B cell (primary cell): Measurements from ENCODE around the gene CPSF4L.
"Not testable (repeated sequence)": the region's sequence is repeated elsewhere in the genome, so short reads cannot be mapped to it uniquely, and the experiment has no call there.

Experiments used
- EZH2 ChIP-seq: IDR thresholded peaks from 2 replicates; pipeline ENCODE4 v1.6.1; 2012; ENCODE audit warnings: borderline replicate concordance, low read depth, mild to moderate bottlenecking, moderate library complexity, low read length; ENCODE audit not compliant: insufficient read depth, poor library complexity, severe bottlenecking
- TF ChIP-seq, protein P1 (sequence below): fragments of 200-600 bp; IDR thresholded peaks from one replicate; pipeline ENCODE4 v1.8.0; 2022; ENCODE audit warnings: antibody characterized with exemption, mild to moderate bottlenecking

DNA sequence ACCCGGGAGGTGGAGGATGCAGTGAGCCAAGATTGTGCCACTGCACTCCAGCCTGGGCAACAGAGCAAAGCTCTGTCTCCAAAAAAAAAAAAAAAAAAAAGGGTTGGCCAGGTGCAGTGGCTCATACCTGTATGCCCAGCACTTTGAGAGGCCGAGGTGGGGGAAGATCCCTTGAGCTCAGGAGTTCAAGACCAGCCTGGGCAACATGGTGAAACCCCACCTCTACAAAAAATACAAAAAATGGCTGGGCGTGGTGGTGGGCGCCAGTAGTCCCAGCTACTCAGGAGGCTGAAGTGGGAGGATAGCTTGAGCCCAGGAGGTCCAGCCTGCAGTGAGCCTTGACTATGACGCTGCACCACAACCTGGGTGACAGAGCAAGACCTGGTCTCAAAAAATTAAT is 47.3 kb upstream of the CPSF4L start:
- TF ChIP-seq, protein P1, sequence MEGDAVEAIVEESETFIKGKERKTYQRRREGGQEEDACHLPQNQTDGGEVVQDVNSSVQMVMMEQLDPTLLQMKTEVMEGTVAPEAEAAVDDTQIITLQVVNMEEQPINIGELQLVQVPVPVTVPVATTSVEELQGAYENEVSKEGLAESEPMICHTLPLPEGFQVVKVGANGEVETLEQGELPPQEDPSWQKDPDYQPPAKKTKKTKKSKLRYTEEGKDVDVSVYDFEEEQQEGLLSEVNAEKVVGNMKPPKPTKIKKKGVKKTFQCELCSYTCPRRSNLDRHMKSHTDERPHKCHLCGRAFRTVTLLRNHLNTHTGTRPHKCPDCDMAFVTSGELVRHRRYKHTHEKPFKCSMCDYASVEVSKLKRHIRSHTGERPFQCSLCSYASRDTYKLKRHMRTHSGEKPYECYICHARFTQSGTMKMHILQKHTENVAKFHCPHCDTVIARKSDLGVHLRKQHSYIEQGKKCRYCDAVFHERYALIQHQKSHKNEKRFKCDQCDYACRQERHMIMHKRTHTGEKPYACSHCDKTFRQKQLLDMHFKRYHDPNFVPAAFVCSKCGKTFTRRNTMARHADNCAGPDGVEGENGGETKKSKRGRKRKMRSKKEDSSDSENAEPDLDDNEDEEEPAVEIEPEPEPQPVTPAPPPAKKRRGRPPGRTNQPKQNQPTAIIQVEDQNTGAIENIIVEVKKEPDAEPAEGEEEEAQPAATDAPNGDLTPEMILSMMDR, result not testable (repeated sequence)
- not testable (repeated sequence) for TF ChIP-seq EZH2
